ENCODE results near the gene CXCL3.

GRCh38 chr4:73990988-73991741 lies 47.3 kb downstream of the CXCL3 start:
- TF ChIP-seq CTCF (IDR thresholded peaks at IDR 0.05; ENCODE audit: insufficient read depth, low read length) (no peak), GABPA (IDR thresholded peaks at IDR 0.05; ENCODE audit: low read depth) (no peak), POLR2AphosphoS5 (IDR thresholded peaks at IDR 0.05; ENCODE audit: low read depth) (no peak), SPI1 (IDR thresholded peaks at IDR 0.05; ENCODE audit: borderline replicate concordance, low read depth) (no peak)
